B cell (primary cell): ENCODE measurements around the gene STAMBP. TPM values are rescaled to one million over a fixed set of nuclear protein-coding genes. Genes with fewer than 3 reads are reported as not detected.
A peak's percentile ranks its signal among the peaks of the same experiment; 100 is the strongest.

Experiments used
- ATAC-seq: fragments of 200-7000 bp; cut with Tn5 transposase; one replicate; pipeline ENCODE4 v1.10.0; 2021; ENCODE audit warnings: low read depth, mild to moderate bottlenecking, moderate number of reproducible peaks, moderate library complexity
- CTCF ChIA-PET: fragments of 350-600 bp; sonication (Branson Sonifier 250); formaldehyde crosslinking; loops from one replicate; lab custom pipeline; 2021; ENCODE audit warnings: antibody characterized with exemption, inconsistent platforms; lab: Charles Lee
- POLR2A ChIA-PET: fragments of 350-600 bp; sonication (Branson Sonifier 250); formaldehyde crosslinking; loops from one replicate; lab custom pipeline; 2021; ENCODE audit warnings: antibody characterized with exemption; lab: Charles Lee
- DNase-seq: peaks from one replicate; pipeline ENCODE4 v3.0.0; 2013
- H2AFZ ChIP-seq: 2 replicates; pipeline ENCODE4 v1.6.1; 2012; ENCODE audit warnings: mild to moderate bottlenecking, low read depth, low read length; ENCODE audit not compliant: insufficient read depth, poor library complexity, severe bottlenecking
- H3K27ac ChIP-seq, 2 donors: 1 replicate in 1 of 2; 2 replicates in 1 of 2; pipeline ENCODE4 v1.5.1; 2012 to 2013; ENCODE audit warnings: low read length in 2 of 2, mild to moderate bottlenecking in 2 of 2, moderate library complexity in 1 of 2
- H3K27me3 ChIP-seq, 4 experiments: fragments of 200-600 bp in 1 of 4; sonication (generic) in 1 of 4; replicated peaks in 1 of 4; 1 replicate in 2 of 4; 2 replicates in 2 of 4; pipeline versions ENCODE4 v1.6.1 to v1.7.0; 2013 to 2016; ENCODE audit warnings: low read length in 3 of 4, mild to moderate bottlenecking in 2 of 4, mixed read lengths in 1 of 4, moderate library complexity in 1 of 4; ENCODE audit not compliant: insufficient read depth in 4 of 4, control insufficient read depth in 3 of 4; ENCODE audit errors: control extremely low read depth in 1 of 4
- H3K36me3 ChIP-seq, 2 experiments: replicated peaks in 1 of 2; 1 replicate in 1 of 2; 2 replicates in 1 of 2; pipeline versions ENCODE4 v1.6.1 to v1.7.1; 2013; ENCODE audit warnings: low read length in 1 of 2; ENCODE audit not compliant: insufficient read depth in 2 of 2, control insufficient read depth in 1 of 2; ENCODE audit errors: control extremely low read depth in 1 of 2, extremely low read depth in 1 of 2
- H3K4me1 ChIP-seq, 2 donors: fragments of 200-600 bp in 1 of 2; sonication (generic) in 1 of 2; 1 replicate in 1 of 2; 2 replicates in 1 of 2; pipeline versions ENCODE4 v1.5.1 to v1.6.1; 2013 to 2017; ENCODE audit warnings: low read length in 2 of 2; ENCODE audit not compliant: control insufficient read depth in 2 of 2, insufficient read depth in 2 of 2
- H3K4me2 ChIP-seq: replicated peaks from 2 replicates; pipeline ENCODE3; 2012; ENCODE audit warnings: mild to moderate bottlenecking, low read depth, low read length; ENCODE audit not compliant: poor library complexity, severe bottlenecking
- H3K4me3 ChIP-seq, 5 experiments: fragments of 200-600 bp in 1 of 5; sonication (generic) in 1 of 5; 1 replicate in 3 of 5; 2 replicates in 2 of 5; pipeline versions ENCODE4 v1.5.1 to v1.7.0; 2011 to 2016; ENCODE audit warnings: low read length in 4 of 5, mild to moderate bottlenecking in 4 of 5, low read depth in 2 of 5, control low read depth in 1 of 5, moderate library complexity in 1 of 5; ENCODE audit not compliant: insufficient read depth in 1 of 5; ENCODE audit errors: control extremely low read depth in 1 of 5, extremely low read depth in 1 of 5
- H3K79me2 ChIP-seq: fragments of 200-600 bp; sonication (generic); one replicate; pipeline ENCODE4 v1.6.0; 2016; ENCODE audit warnings: low read length; ENCODE audit not compliant: control insufficient read depth, insufficient read depth
- H3K9ac ChIP-seq: fragments of 200-600 bp; sonication (generic); 2 replicates; pipeline ENCODE4 v1.6.1; 2017; ENCODE audit warnings: mild to moderate bottlenecking, low read length, moderate library complexity
- H3K9me3 ChIP-seq, 3 donors: one replicate each; pipeline versions ENCODE4 v1.6.1 to v1.7.1; 2013; ENCODE audit warnings: low read length in 2 of 3; ENCODE audit not compliant: control insufficient read depth in 2 of 3, insufficient read depth in 1 of 3; ENCODE audit errors: control extremely low read depth in 1 of 3
- H4K20me1 ChIP-seq: 2 replicates; pipeline ENCODE4 v1.6.0; 2012; ENCODE audit warnings: mild to moderate bottlenecking, low read length; ENCODE audit not compliant: insufficient read depth, control insufficient read depth, poor library complexity, severe bottlenecking
- H3K27ac Mint-ChIP-seq: one replicate; pipeline ENCODE4 v1.8.0; 2021; ENCODE audit warnings: mixed read lengths
- H3K27me3 Mint-ChIP-seq: one replicate; pipeline ENCODE4 v1.8.0; 2021; ENCODE audit warnings: mixed read lengths
- H3K4me1 Mint-ChIP-seq: one replicate; pipeline ENCODE4 v1.8.0; 2021; ENCODE audit warnings: mixed read lengths
- H3K4me3 Mint-ChIP-seq: one replicate; pipeline ENCODE4 v1.8.0; 2021; ENCODE audit warnings: mixed read lengths
- H3K9me3 Mint-ChIP-seq: one replicate; pipeline ENCODE4 v1.8.0; 2022; ENCODE audit warnings: mixed read lengths; ENCODE audit not compliant: insufficient read depth
- CTCF ChIP-seq: fragments of 200-600 bp; IDR thresholded peaks from one replicate; pipeline ENCODE4 v1.8.0; 2022; ENCODE audit warnings: antibody characterized with exemption, mild to moderate bottlenecking
- EZH2 ChIP-seq: IDR thresholded peaks from 2 replicates; pipeline ENCODE4 v1.6.1; 2012; ENCODE audit warnings: borderline replicate concordance, low read depth, mild to moderate bottlenecking, moderate library complexity, low read length; ENCODE audit not compliant: insufficient read depth, poor library complexity, severe bottlenecking
- WGBS: methylation state at CpG from one replicate; pipeline ENCODE4 v1.1.5; 2013; ENCODE audit warnings: missing lambda C conversion rate; ENCODE audit not compliant: insufficient coverage; 5-methylcytosine and 5-hydroxymethylcytosine counted together
- intact Hi-C: fragments of 100-400 bp; cut with micrococcal nuclease; formaldehyde crosslinking; loops from one replicate; pipeline ENCODE4 v1.10.0; 2022
- polyA plus RNA-seq: library from polyadenylated mRNA; depleted of rRNA; stranded (reverse); fragments of >200 nt; gene quantifications from 2 replicates; pipeline ENCODE4 v1.2.3, GENCODE V29; 2012
- total RNA-seq, 2 donors: library from RNA; stranded (reverse); fragments of 120-200 nt in 1 of 2; gene quantifications; 1 replicate in 1 of 2; 2 replicates in 1 of 2; pipeline versions ENCODE4 v1.2.3 to v1.2.4, GENCODE V29; 2013 to 2022

STAMBP gene
- total and polyA plus RNA-seq, 2 donors (not counting 1 experiment from before 2014, with no cell fraction given): 21.8 to 32.5 TPM

DNA sequence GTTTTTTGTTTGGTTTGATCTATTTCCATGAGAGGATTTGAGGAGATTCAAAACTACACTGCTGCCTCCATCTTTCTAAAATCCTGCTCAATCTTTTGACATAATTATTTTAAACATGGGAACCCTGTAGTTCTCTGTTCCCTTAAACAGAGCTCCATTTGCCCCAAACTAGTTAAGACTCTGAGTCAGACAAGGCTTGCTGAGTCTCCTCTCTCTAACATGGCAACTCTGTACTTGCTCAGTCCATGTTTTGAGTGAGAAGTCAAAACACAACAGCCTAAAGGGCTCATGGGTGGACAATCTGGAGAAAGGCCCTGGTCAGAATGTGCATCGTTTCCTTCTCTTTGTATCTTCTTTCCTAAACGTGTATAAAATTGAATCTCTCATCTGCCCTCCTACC is 7.1 kb upstream of the STAMBP start:
- Histone ChIP-seq H3K36me3 (no peaks in the 10 kb centered on the region), H3K9me3 (no peaks in the 10 kb centered on the region), H3K4me3 (no peak overlapping the region), H3K4me2 (no peak overlapping the region), H3K79me2 (peaks cover 8% of the 10 kb centered on the region), H4K20me1 (no peaks in the 10 kb centered on the region), H3K4me1 (peaks cover 0 to 3% of the 10 kb centered on the region in 2 donors), H3K27ac (no peak overlapping the region), H3K27me3 (no peaks in the 10 kb centered on the region), H3K9ac (no peak overlapping the region), H2AFZ (no peak overlapping the region)
- TF ChIP-seq EZH2: no peak
- TF ChIP-seq CTCF: no peak
- CTCF ChIA-PET: interaction anchor here (1.0 to 9.1 kb wide), 3 partner anchors 328 to 767 kb away, joined by 3 to 191 read pairs (median 63); partner anchors contain the start of gene BOLA3
- Mint-ChIP-seq H3K4me1 (peaks cover 14% of the 10 kb centered on the region), H3K27me3 (no peaks in the 10 kb centered on the region), H3K4me3 (no peak overlapping the region), H3K27ac (no peak overlapping the region), H3K9me3 (no peaks in the 10 kb centered on the region)
- ATAC-seq (no peak), DNase-seq (no peak)
- intact Hi-C loops: no loop called here
- POLR2A ChIA-PET: no interaction called here
- WGBS: no CpG with 5 or more reads among the region's 2 CpGs

- TF ChIP-seq CTCF: no peak
- no peak for TF ChIP-seq EZH2
- Histone ChIP-seq H4K20me1 (no peaks in the 10 kb centered on the region), H3K27ac (no peak overlapping the region), H3K36me3 (no peaks in the 10 kb centered on the region), H2AFZ (no peak overlapping the region), H3K4me1 (peaks cover 0 to 3% of the 10 kb centered on the region in 2 donors), H3K9me3 (no peaks in the 10 kb centered on the region), H3K27me3 (no peaks in the 10 kb centered on the region), H3K4me2 (no peak overlapping the region), H3K9ac (no peak overlapping the region), H3K4me3 (no peak overlapping the region), H3K79me2 (peaks cover 13% of the 10 kb centered on the region)
- H3K4me1 Mint-ChIP-seq: peaks cover 14% of the 10 kb centered on the region
- POLR2A ChIA-PET: no interaction called here
- WGBS: no CpG with 5 or more reads among the region's 1 CpG
- H3K27ac Mint-ChIP-seq: no peak overlapping the region
- DNase-seq (peak; percentile 31), ATAC-seq (no peak)
- intact Hi-C loops: no loop called here
- CTCF ChIA-PET: interaction anchor here (0.5 to 9.1 kb wide), 7 partner anchors 11 to 766 kb away, joined by 3 to 191 read pairs (median 3); partner anchors contain the start of gene BOLA3
- no peaks in the 10 kb centered on the region for H3K9me3 Mint-ChIP-seq
- H3K4me3 Mint-ChIP-seq: no peak overlapping the region
- H3K27me3 Mint-ChIP-seq: no peaks in the 10 kb centered on the region
These were observed 6.5 kb upstream of the STAMBP start for GRCh38 chr2:73822276-73822675.
